DOHH2 (cell line): ENCODE data around the gene RRAGD.

Experiments used
- EZH2phosphoT487 ChIP-seq: fragments of 200-600 bp; sonication (generic); IDR thresholded peaks from 2 replicates; pipeline ENCODE4 v1.6.1; 2017; ENCODE audit warnings: borderline replicate concordance, mild to moderate bottlenecking, antibody characterized with exemption, low read length, moderate library complexity, mixed read lengths
- TF ChIP-seq, protein P1 (sequence below): fragments of 200-600 bp; sonication (generic); IDR thresholded peaks from one replicate; pipeline ENCODE4 v1.5.1; 2014; ENCODE audit warnings: antibody characterized with exemption, mild to moderate bottlenecking, low read depth, low read length; ENCODE audit not compliant: poor library complexity, severe bottlenecking

DNA sequence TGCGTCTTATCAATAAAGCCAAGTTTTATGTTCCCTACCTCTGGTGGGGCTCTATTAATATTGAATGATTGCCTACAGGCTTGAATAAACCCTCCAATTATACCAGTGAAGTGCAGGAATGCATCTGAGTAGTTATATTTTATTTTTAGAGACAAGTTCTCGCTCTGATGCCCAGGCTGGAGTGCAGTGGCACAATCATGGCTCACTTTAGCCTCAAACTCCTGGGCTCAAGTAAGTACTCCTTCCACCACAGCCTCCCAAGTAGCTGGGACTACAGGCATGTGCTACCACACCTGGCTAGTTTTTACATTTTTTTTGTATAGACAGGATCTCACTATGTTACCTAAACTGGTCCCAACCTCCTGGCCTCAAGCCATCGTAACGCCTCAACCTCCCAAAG lies 33.4 kb downstream of the RRAGD start:
- TF ChIP-seq, protein P1, sequence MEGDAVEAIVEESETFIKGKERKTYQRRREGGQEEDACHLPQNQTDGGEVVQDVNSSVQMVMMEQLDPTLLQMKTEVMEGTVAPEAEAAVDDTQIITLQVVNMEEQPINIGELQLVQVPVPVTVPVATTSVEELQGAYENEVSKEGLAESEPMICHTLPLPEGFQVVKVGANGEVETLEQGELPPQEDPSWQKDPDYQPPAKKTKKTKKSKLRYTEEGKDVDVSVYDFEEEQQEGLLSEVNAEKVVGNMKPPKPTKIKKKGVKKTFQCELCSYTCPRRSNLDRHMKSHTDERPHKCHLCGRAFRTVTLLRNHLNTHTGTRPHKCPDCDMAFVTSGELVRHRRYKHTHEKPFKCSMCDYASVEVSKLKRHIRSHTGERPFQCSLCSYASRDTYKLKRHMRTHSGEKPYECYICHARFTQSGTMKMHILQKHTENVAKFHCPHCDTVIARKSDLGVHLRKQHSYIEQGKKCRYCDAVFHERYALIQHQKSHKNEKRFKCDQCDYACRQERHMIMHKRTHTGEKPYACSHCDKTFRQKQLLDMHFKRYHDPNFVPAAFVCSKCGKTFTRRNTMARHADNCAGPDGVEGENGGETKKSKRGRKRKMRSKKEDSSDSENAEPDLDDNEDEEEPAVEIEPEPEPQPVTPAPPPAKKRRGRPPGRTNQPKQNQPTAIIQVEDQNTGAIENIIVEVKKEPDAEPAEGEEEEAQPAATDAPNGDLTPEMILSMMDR: no peak
- TF ChIP-seq EZH2phosphoT487: no peak
